Brain microvascular endothelial cell (primary cell): ENCODE results near the gene CCDC91.

Experiments used
- DNase-seq: peaks from one replicate; pipeline ENCODE4 v3.0.0-alpha.2; 2020
- H3K27ac ChIP-seq: fragments of 250-450 bp; sonication (Bioruptor Pico); 2 replicates; pipeline ENCODE4 v1.5.1; 2020; ENCODE audit warnings: mild to moderate bottlenecking, moderate library complexity
- H3K27me3 ChIP-seq: fragments of 250-450 bp; sonication (Bioruptor Pico); replicated peaks from 2 replicates; pipeline ENCODE4 v1.5.1; 2020; ENCODE audit warnings: mild to moderate bottlenecking
- H3K36me3 ChIP-seq: fragments of 250-450 bp; sonication (Bioruptor Pico); replicated peaks from 2 replicates; pipeline ENCODE4 v1.5.1; 2020; ENCODE audit warnings: mild to moderate bottlenecking
- H3K4me3 ChIP-seq: 2 replicates; pipeline ENCODE4 v1.5.1; 2011; ENCODE audit warnings: low read depth, mild to moderate bottlenecking, control low read depth, low read length, moderate library complexity
- CTCF ChIP-seq: IDR thresholded peaks from 2 replicates; pipeline ENCODE4 v1.5.1; 2011; ENCODE audit warnings: low read depth, mild to moderate bottlenecking, moderate library complexity, low read length, control low read depth, inconsistent platforms; ENCODE audit errors: missing control alignments
- in situ Hi-C: cut with HindIII; loops from 2 replicates; pipeline ENCODE4 v1.10.0; 2017; ENCODE audit warnings: low sequenced_read_pairs, low pct_ligation_motif_present

The CCDC91 gene

GRCh38 chr12:28346567-28346966 is 156.3 kb downstream of the CCDC91 start:
- no peak for TF ChIP-seq CTCF
- Histone ChIP-seq H3K36me3 (no peaks in the 10 kb centered on the region), H3K27ac (no peak overlapping the region), H3K4me3 (no peak overlapping the region), H3K27me3 (no peaks in the 10 kb centered on the region)
- DNase-seq: no peak
- in situ Hi-C loops: no loop called here

DNA sequence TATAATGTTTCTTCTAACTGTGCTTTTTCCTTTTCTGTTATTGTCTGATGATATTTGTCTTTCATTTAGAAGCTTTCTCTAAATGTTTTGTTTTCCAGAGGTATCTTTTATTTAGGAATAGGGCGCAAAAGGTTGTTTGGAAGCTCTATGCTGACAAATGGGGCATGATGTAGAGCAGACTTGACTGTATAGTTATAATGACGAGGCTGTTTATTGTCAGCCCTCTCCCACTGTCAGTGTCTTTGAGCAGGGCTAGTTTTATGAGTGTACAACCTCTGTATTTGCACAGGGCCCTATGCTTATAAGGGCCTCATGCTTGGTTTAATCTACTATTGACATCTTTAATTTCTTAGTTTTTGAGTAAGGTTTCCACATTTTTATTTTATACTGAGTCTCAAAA is 158.9 kb downstream of the CCDC91 start:
- Histone ChIP-seq H3K36me3 (no peaks in the 10 kb centered on the region), H3K27me3 (no peaks in the 10 kb centered on the region), H3K27ac (no peak overlapping the region), H3K4me3 (no peak overlapping the region)
- TF ChIP-seq CTCF: no peak
- in situ Hi-C loops: no loop called here
- no peak for DNase-seq

GRCh38 chr12:28350502-28350901 is 160.2 kb downstream of the CCDC91 start:
- Histone ChIP-seq H3K4me3 (no peak overlapping the region), H3K36me3 (no peaks in the 10 kb centered on the region), H3K27ac (no peak overlapping the region), H3K27me3 (no peaks in the 10 kb centered on the region)
- TF ChIP-seq CTCF: no peak
- DNase-seq: no peak
- in situ Hi-C loops: no loop called here

DNA sequence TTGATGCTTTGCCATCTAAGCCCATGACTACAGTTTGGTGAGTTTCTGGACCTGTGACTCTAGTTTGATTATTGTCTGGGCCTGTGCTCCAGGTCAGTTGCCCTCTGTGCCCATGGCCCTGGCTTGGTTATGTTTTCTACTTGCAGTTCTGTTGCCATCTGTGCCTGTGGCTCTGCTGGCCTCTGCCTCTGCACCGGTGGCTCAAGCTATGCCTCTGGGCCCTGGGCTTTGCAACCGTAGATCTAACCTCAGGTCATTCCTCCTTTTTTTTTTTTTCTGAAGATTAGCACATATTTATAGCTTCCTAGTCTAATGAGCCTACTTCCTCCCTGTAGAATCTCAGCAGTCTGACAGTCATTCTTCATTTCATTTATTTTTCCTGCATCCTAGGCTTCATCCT is 161.2 kb downstream of the CCDC91 start:
- H3K27me3 ChIP-seq: no peaks in the 10 kb centered on the region
- in situ Hi-C loops: no loop called here
- no peaks in the 10 kb centered on the region for H3K36me3 ChIP-seq
- no peak for TF ChIP-seq CTCF
- no peak overlapping the region for H3K4me3 ChIP-seq
- DNase-seq: no peak
- H3K27ac ChIP-seq: no peak overlapping the region

GRCh38 chr12:28355161-28355560 is 164.9 kb downstream of the CCDC91 start:
- no peak overlapping the region for H3K4me3 ChIP-seq
- DNase-seq: no peak
- in situ Hi-C loops: no loop called here
- no peaks in the 10 kb centered on the region for H3K27me3 ChIP-seq
- TF ChIP-seq CTCF: no peak
- H3K27ac ChIP-seq: no peak overlapping the region
- no peaks in the 10 kb centered on the region for H3K36me3 ChIP-seq

- no peaks in the 10 kb centered on the region for H3K27me3 ChIP-seq
- in situ Hi-C loops: no loop called here
- DNase-seq: no peak
- H3K4me3 ChIP-seq: no peak overlapping the region
- H3K36me3 ChIP-seq: no peaks in the 10 kb centered on the region
- H3K27ac ChIP-seq: no peak overlapping the region
- no peak for TF ChIP-seq CTCF
Observed at GRCh38 chr12:28360253-28360652, 170.0 kb downstream of the CCDC91 start.
